Left ventricle myocardium superior (tissue), 1 donor: ENCODE data around the gene PPP2R2C. TPM values are rescaled to one million over a fixed set of nuclear protein-coding genes. Genes with fewer than 3 reads are reported as not detected.

Source experiments
- ATAC-seq: fragments of 200-7000 bp; cut with Tn5 transposase; one replicate; pipeline ENCODE4 v1.9.1; 2020; ENCODE audit warnings: mild to moderate bottlenecking, moderate library complexity
- DNase-seq: peaks from one replicate; pipeline ENCODE4 v3.0.0-alpha.2; 2020
- intact Hi-C: fragments of 100-400 bp; cut with micrococcal nuclease; formaldehyde crosslinking; loops from one replicate; pipeline ENCODE4 v1.11.0; 2022
- total RNA-seq: library from RNA; stranded (reverse); fragmentation: NEBNext Ultra II Directional; extraction: Animal tissue kit (Norgen Biotek cat#: 25700); gene quantifications from one replicate; pipeline ENCODE4 v1.2.1, GENCODE V29; 2021
- donor health status: DM: no; HTN: yes; CAD: no; lungs with severe emphysema.

PPP2R2C gene
- total RNA-seq, 1 donor from 2014 or later: 8.6 TPM

DNA sequence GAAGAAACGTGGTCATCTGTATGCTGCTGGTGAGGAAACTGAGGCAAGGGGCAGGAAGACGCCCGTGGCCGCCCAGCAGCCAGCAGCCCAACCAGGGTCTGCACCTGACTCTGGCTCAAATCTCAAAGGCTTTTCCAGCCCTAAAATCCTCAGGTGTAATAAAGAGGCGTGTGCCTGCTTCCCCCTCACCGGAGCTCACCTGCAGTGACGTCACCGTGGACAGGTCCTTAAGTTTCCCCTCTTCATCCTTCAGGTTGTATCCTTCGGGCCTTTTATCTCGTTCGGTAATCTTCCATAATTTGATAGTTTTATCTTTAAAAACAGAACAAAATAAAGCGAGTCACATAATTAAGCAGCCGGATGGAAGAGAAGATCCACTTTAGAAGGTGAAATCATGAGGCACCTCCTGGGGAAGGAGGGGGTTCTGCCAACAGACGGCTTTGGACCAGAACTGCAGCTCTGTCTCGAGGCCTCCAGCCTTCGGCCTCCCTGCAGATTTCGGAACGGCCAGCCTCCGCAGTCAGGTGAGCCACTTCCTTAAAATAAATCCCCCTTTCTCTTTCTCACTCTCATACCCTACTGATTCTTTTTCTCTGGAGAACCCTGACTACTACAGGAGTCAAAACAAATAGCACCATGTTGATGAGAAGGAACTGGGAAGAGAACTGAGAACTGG, 96.7 kb downstream of the PPP2R2C start:
- ATAC-seq: no peak
- intact Hi-C loops: no loop called here
- no peak for DNase-seq

DNA sequence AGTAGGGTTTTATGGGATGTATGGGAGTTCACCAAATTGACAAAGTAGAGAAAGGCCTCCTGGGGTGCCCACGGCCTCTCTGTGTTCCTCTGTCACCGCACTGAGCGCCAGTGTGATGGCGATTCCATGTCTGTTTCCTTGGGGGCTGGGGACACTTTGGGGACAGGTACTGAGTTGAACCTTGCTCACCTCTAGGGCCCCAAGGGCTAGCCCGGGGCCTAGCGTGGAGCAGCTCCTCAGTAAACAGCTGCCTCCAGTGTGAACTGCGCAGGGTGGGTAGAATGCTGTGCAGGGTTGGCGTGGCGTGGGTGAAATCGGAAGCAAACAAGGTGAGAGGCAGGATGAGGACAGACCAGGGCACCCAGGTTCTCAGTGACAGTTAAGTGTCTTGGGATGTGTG, 97.8 kb downstream of the PPP2R2C start:
- ATAC-seq (no peak), DNase-seq (peak; percentile 8)
- intact Hi-C loops: no loop called here

DNA sequence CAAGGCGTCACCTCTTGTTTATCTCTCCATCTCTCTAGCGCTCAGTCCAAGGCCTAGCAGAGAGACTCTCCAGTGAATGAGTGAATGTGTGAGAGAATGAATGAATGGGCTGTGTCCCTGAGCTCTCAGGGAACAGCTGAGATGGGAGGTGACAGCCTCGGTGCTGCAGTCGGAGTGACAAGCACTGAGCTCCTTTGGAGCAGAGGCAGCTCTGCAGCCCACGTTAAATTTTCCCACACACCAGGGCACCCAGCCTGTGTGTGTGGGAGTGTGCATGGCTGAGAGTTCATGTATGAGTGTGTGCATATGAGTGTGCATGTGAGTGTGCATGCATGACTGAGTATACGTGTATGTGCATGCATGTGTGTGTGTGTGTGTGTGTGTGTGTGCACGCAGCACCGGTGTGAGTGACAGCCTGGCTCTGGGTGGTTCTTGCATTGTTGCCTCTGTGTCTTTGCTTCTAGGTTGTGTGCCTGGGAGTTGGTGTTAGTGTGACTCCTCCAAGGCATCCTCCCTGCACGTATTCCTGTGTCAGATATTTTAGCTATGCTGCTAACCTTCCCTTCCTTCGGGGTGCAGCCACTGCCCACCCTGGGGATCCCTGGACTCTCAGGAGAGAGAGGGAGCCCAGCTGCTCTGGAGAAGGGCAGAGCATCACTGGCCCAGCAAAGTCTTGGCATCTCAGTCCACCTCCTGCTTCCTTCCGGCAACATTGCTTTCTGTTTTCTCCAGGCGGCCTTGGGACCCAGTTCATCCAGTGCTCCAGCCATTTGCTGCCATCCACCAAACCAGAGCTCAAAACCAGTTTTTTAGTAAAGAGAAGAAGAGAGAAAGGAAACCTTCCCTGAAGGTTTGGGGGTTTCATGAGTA, 98.6 kb downstream of the PPP2R2C start:
- intact Hi-C loops: no loop called here
- ATAC-seq (no peak), DNase-seq (peak; percentile 5)

DNA sequence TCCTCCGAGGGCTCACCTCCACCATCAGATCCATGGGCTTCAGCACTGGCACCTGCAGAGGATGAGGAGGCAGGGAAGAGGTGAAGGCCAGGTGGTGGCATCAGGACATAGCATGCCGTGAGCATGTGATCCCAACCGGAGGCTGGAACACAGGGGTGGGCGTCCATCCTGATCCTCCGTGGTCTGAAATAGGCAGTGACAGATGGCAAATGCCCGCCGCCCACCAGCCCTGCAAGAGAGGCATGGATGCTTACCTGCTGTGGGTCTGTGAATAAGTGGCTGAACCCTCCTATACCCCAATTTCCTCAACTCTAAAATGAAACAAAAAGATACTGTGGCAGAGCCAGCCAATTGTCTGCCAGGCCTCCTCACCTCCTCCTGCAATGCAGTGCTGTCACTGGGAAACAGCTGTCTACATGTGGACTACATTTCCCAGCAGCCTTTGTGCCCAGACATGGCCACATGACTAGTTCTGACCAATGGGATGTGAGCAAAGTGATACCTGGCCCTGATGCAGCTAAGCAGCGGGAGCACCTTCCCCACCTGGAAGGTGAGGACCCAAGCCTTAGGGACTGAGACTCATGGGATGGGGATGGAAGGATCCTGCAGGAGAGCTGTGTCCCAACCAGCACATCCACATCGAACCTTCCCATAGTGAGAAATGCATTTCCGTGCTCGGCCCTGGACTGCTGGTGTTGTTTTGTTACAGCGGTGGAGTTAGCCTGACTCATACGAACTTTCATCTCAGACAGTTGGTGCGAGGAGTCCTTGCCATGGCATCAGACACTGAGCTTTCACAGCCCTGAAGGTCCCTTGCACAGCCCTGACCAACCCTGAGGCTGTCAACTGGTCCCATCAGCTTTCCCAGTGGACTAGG, 99.5 kb downstream of the PPP2R2C start:
- ATAC-seq: no peak
- intact Hi-C loops: no loop called here
- DNase-seq: peak; percentile 13

DNA sequence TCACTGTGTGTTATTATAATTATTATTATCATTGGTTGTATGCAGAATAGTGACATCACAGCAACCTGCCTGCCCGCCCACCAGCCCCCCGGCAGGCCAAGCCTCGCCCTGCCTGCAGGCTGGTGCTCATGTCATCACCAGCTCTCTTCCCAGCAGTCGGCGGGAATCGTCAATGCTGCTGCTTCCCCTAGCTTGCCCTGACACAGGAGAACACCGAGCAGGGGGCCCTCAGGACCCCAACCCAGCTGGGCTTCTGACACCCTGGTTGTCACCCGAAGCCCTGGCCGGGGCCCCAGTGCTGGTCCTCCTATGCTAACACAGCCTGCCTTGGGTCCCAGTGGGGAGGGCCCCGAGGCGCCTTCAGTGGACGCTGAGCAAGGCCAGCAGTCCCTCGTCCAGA, 100.6 kb downstream of the PPP2R2C start:
- intact Hi-C loops: no loop called here
- no peak for DNase-seq
- no peak for ATAC-seq

DNA sequence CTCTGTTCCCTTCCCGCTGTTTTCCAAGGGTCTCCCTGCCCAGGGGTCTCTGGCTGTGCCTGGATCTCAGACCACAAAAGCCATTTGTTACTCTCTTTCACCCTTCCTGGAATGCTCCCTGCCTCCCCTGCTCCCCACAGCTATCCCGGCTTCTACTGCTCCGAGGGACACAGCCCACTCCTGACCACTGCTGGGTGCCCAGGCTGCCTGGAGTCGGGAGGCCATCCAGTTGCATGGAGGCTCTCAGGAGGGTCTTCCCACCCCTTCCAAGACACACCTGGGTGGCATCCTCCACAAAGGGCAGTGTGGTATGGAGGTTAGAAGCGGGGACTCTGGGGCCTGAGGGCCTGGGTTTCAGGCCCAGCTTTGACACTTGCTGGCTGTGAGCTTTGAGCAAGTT, 101.1 kb downstream of the PPP2R2C start:
- intact Hi-C loops: no loop called here
- ATAC-seq (no peak), DNase-seq (no peak)

DNA sequence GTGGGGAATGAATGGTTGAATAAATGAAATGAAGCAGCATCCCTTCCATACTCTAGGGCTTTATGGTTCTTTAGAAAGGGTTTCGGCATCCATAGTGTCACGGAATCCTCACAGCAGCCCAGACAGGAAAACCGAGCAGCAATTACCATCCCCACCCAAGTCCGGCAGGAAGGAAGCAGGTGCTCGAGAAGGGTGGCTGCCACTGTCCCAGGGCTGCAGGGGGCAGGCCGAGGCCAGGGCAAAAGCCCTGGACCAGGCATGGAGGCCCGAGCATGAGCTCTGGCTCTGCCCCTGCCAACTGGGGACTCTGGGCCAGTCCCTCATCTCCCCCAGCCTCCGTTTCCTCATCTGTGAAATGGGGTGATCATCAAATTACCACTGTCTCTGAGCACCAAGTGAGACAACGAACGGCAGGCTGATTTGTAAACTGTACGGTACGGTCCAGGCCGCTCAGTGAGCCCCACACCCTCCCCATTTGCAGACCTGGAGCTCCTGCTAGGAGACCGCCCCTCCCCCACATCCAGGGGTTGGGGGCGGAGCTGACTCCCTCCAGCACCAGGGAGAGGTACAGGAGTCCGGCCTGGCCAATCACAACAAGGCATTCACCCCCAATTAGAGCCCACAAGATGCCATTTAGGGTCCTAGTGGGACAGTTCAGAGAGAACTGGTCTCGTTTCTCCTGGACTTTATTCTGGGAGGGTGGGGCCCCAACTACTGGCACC, 102.3 kb downstream of the PPP2R2C start:
- ATAC-seq (no peak), DNase-seq (no peak)
- intact Hi-C loops: no loop called here

DNA sequence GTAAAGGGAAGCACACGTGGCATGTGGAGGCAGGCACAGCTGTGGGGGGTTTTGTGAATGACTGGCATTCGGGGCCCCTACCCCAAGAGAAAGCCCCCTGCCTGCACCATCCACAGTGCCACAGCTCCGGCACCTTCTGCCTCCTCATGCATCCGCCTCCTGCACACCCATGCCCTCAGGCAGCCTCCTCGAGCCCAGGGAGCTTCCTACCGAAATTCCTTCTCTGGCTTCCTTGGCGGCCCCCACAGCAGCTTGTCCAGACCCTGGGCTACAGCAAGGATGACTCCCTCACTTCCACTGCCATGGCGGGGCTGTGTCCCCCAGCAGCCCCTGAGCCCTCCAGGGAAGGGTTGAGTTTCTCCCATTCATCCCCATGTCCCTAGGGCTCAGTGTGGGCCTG, 102.9 kb downstream of the PPP2R2C start:
- ATAC-seq (no peak), DNase-seq (no peak)
- intact Hi-C loops: no loop called here

DNA sequence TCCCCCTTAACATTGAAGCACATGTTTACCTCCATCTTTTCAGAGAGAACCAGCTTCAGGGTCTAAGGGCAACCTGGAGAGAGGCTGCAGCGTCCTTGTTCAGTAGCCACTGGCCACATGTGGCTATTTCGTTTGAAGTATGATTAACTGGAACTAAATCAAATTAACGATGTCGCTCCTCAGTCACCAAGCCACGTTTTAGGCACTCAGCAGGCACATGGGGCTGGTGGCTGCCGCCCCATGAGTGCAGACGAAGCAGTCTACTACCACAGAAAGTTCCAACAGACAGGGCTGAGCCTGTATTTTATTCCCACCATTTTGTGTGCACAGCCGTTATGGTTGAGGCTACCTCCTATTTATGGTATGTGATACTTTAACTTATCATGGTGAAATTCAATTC, 103.4 kb downstream of the PPP2R2C start:
- intact Hi-C loops: no loop called here
- ATAC-seq (no peak), DNase-seq (no peak)

DNA sequence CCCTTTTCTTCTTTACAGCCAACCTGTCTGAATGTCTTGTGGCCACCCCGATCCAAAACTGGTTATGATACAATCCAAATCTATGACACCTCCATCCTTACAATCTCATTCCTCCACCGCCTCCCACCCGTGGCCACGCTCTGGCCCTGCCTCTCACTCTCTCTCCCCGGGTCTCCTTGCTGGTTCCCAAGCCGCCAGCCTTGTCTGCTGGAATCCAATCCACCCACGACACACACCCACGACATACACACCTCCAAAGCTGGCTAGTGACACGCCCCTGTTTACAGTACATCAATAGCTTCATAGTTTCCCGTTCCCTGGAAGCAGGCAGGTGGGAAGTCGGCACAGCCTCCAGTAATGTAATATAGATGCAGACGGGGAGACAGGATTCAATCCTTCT, 103.8 kb downstream of the PPP2R2C start:
- intact Hi-C loops: no loop called here
- DNase-seq (no peak), ATAC-seq (no peak)

DNA sequence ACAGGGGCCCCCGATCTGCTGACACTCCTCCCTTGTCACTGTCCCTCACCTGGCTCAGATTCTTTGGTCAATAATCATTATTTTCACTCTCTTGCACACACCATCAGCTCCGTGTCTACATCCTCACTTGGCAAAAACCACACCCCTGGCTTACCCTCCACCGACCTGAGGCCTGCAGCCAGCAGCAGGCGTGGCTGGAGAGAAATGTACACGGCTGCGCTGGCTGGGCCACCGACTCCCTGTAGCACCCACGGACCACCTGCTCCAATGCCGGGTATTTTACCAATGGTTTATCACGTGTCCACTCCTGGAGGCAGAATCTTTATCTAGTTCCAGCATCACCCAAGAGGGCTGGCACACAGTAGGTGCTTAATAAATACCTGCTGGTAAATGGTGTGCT, 104.3 kb downstream of the PPP2R2C start:
- ATAC-seq (no peak), DNase-seq (peak; percentile 0)
- intact Hi-C loops: no loop called here

DNA sequence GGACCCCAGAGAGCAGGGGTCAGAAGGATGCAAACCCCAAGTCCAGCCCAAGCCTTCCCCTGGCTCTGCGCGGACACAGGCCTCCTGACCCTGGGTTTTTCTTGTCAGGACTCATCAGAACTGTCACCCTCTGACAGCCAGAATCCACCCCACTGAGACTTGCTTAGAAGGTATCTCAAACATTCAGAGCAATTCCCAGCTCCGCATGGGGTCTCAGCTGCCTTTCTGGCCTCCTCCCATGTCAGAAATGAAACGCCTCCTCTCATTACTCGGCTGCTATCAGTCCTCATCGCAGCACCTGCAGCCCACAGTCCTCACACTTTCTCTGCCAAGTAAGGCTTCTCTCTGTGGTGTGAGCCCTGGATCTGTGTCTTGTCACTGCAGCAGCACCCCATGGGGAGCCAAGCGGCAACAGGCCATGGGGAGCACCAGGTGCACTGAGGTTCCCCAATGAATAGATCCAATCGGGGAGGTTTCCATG, 105.0 kb downstream of the PPP2R2C start:
- DNase-seq (peak; percentile 5), ATAC-seq (no peak)
- intact Hi-C loops: no loop called here

DNA sequence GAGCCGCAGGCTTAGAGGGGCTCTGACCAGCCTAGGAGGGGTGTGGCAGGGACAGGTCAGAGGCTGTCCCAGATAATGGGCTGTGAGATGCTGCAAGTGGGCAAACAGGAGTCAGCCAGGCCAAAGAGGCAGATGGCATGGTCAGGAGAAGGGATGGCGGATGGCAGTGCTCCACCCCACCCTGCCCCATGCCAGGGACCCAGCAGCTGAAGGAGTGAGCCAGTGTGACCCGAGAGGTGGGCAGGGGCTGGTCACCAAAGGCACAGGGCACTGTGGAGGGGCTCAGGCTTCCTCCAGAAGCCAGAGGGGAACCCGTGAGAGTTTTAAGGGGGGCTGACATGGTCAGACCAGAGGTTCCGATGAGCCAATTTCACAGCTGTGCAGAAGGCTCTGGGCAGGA, 105.8 kb downstream of the PPP2R2C start:
- DNase-seq: peak; percentile 5
- intact Hi-C loops: no loop called here
- ATAC-seq: no peak

DNA sequence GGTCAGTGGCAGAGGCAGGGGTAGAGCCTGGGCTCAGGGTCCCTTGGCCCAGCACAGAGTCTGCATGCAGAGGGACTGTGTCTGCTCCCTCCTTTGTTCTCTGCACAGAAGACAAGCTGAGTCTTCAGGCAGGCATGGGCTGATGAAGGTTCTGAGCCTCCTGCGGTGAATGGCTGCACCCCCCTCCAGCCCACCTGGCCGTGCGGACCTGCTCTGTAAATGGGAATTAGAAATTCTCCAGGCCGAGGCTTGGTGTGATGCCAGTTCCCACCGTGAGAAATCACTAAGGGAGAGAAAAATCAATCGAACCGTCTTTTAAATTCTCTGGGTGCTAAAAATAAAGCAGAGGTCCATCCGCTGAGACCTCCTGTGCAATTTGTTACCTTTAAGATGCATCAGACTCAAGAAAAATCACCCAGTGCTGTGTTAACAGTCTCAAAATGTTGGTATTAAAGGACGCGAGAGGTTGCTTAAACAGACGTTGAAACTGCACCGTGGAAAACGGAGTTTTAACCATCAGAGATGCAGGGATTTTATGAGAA, 106.8 kb downstream of the PPP2R2C start:
- peak; percentile 12 for DNase-seq
- intact Hi-C loops: no loop called here
- no peak for ATAC-seq

DNA sequence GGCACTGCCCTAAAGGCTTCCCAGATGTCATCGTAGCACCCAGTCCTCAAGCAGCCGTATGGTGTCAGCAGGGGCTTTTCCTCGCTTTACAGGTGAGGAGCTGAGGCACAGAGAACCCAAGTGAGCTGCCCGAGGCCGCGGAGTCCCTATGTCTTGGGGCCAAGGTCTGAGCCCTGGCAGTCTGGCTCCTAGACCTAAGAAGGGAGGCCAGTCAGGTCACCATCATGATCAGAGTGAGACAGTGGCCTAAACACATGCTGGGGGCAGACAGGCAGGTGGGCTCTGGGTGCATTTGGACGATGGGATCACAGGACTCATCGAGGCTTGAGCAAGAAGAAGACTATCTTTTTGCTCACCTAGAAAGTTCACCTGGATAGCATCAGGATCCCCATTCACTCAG, 107.8 kb downstream of the PPP2R2C start:
- peak; percentile 0 for DNase-seq
- intact Hi-C loops: no loop called here
- no peak for ATAC-seq

DNA sequence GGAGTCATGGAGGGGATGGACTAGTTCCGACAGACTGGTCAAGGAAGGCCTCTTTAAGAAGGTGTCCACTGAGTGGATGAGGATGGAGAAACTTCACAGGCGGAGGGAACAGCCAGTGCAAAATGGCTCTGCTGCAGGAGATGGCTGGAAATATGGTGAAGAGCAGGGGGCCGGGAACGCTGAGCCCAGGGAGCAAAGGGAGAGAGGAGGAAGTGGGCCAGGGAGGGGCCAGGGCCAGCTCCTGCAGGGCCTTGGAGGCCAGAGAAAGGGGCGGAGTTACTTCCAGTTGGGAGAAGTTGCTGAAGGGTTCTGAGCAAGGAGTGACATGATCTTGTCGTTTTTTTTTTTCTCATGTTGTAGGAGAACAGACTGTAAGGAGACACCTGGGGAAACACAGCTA, 108.3 kb downstream of the PPP2R2C start:
- ATAC-seq (no peak), DNase-seq (peak; percentile 3)
- intact Hi-C loops: no loop called here

DNA sequence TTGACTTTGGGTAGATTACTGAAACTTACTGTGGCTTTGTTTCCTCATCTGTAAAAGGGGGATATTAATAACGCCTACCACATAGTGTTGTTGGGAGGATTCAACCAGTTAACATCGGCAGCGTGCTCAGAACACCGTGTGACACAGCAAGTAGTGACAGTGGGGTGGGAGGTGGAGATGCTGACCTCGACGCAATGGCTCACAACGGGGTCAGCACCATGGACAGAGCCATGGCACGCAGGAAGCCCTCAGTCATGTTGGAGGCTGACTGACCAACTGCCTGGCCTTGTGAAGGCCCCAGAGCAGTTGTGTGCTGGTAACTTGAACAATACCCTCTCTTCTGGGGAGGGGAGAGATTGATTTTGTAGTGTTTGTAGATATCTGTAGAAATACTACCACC, 109.5 kb downstream of the PPP2R2C start:
- DNase-seq (peak; percentile 51), ATAC-seq (peak; percentile 36)
- intact Hi-C loops: no loop called here

DNA sequence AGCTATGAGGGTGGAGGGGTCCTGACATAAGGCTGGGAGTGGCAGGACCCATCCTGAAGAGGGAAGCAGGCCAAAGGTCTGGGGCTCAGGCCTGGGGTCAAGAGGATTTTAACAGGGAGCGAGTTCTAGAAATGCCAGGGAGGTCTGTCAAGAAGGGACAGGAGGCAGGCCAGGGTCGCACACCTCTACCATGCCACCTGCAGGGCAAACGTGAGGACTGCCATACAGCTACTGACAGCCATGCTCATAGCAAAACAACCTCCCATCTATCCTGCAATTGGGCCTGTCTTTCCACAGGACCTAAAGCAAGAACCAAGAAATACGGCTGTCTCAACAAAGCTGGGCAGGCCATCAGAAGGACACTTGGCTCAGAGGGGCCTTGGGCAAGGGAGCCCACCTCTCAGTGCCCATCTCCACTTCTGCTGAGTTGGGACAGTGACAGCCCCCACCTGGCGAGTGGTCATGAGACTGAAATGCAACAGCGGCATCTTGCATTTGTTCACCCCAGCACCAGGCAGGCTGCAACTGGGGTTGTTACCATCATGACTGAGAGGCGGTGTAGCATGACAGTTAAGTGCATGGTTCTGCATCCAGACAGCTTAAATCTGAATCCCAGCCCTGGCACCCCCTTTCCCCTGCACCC, 110.0 kb downstream of the PPP2R2C start:
- ATAC-seq (no peak), DNase-seq (peak; percentile 9)
- intact Hi-C loops: no loop called here
